ENCODE results near the gene CD44. TPM values are rescaled to one million over a fixed set of nuclear protein-coding genes. Genes with fewer than 3 reads are reported as not detected.
A peak's percentile ranks its signal among the peaks of the same experiment; 100 is the strongest.

CD44 gene
- total and polyA plus RNA-seq, 2 donors: 51.1 to 78.7 TPM

DNA sequence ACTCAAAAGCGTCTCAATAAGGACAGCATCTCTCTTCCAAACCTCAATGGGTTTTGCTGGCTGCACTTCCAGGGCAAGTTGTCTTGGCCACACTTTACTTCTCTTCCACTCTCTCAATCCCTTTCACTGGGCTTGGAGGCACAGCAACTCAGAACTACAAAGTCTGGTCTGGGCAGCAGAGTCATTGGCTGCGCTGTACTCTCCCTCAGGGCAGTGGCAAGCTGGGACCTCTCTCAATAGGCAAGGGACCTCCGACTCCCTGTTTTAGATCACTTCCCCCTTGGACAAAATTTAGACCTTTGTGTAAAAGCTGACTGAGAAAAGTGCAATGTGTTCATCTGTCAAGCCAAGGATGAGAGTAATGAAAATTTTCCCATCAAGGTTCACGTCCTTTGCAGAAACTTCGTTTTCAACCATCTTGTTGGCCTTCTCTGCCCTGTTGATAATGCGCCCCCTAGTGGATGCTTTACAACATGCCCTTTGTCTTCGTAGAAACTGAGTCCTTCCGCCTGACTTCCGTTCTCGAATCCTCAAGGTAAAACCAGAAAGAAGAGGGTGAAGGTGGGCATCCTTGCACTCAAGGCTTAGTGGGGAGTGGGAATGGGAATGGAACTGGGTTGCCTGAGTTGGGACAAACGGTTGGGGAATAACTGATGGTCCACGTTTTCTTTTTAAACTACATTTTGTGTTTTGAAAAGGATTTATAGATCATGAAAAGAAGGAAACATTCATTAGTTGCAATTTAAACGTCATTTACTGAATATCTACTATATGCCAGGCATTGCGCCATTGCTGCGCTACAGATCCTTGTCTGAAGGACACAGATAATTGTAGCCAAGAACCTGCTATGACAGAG is 99.1 kb downstream of the CD44 start:
- Histone ChIP-seq H3K36me3 (ENCODE audit: control insufficient read depth in 2 of 2, insufficient read depth in 2 of 2, low read length in 1 of 2) (no peaks in the 10 kb centered on the region), H3K4me1 (ENCODE audit: control insufficient read depth in 2 of 2, insufficient read depth in 2 of 2, low read length in 2 of 2) (peaks cover 4 to 19% of the 10 kb centered on the region in 2 donors), H3K27ac (ENCODE audit: low read depth in 1 of 2, low read length in 1 of 2) (no peak overlapping the region), H3K4me3 (ENCODE audit: low read length in 2 of 2) (no peak overlapping the region), H3K27me3 (ENCODE audit: control insufficient read depth in 2 of 2, insufficient read depth in 1 of 2, low read length in 1 of 2) (no peaks in the 10 kb centered on the region), H3K9me3 (ENCODE audit: control insufficient read depth in 2 of 2, insufficient read depth in 1 of 2, low read length in 1 of 2) (no peaks in the 10 kb centered on the region)
- WGBS: 83% methylated on average over 15 of the region's 15 CpGs
- DNase-seq (ENCODE audit: low read depth in 6 of 9, low spot score in 9 of 9): peak; percentile 40 to 85 (median 69)

DNA sequence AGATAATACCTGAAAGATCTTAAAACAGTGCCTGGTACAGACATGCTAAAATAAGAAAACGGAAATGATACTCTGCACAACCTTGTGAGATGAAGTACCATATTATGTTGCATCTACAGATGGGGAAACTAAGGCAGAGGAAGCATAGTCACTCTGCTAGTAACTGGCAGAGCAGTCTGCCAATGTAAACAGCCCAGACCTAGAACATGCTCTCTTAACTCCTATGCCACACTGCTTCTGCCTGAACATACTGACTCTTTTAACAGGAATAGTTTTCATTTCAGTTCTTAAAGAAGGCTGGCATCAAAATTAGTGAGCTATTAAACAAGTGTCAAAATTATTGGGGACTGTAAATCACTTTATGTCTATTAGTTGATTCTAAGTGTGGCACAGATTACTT is 99.9 kb downstream of the CD44 start:
- no peak for DNase-seq (ENCODE audit: low read depth in 6 of 9, low spot score in 9 of 9)
- Histone ChIP-seq H3K4me1 (ENCODE audit: control insufficient read depth in 2 of 2, insufficient read depth in 2 of 2, low read length in 2 of 2) (peaks cover 4 to 19% of the 10 kb centered on the region in 2 donors), H3K4me3 (ENCODE audit: low read length in 2 of 2) (no peak overlapping the region), H3K9me3 (ENCODE audit: control insufficient read depth in 2 of 2, insufficient read depth in 1 of 2, low read length in 1 of 2) (no peaks in the 10 kb centered on the region), H3K27me3 (ENCODE audit: control insufficient read depth in 2 of 2, insufficient read depth in 1 of 2, low read length in 1 of 2) (no peaks in the 10 kb centered on the region), H3K36me3 (ENCODE audit: control insufficient read depth in 2 of 2, insufficient read depth in 2 of 2, low read length in 1 of 2) (no peaks in the 10 kb centered on the region), H3K27ac (ENCODE audit: low read depth in 1 of 2, low read length in 1 of 2) (no peak overlapping the region)
- WGBS: 97% methylated on average over 1 of the region's 1 CpG

DNA sequence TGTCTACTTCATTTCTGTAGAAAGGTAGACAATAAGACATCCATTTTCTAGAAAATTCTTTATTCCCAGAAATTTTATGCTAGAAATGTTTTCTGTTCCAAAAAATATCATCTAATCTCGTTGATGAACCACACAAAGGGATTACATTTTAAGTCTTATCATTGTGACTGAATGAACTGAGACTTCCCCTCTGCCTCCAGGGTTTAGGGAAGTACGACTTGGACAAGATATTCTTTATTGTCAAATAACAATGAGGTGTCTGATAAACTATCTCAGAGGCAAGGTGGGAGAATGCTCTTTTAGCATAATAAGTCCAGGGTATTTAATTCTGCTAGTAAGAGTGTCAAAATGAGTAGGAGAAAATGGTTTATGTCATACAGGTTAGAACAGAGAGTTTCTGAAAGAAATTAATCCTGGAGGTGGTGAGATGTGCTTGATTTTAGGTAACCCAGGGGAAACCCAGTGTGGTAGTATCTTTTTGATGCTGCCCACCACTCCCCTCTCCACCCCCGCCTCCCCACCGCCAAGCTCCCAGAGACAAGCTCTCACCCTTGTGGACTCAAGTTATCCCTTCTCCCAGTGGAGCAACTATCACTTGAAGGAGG is 100.6 kb downstream of the CD44 start:
- 62% methylated on average over 4 of the region's 4 CpGs for WGBS
- DNase-seq (ENCODE audit: low read depth in 6 of 9, low spot score in 9 of 9): no peak
- no peaks in the 10 kb centered on the region for H3K27me3 ChIP-seq (ENCODE audit: control insufficient read depth in 2 of 2, insufficient read depth in 1 of 2, low read length in 1 of 2)

DNA sequence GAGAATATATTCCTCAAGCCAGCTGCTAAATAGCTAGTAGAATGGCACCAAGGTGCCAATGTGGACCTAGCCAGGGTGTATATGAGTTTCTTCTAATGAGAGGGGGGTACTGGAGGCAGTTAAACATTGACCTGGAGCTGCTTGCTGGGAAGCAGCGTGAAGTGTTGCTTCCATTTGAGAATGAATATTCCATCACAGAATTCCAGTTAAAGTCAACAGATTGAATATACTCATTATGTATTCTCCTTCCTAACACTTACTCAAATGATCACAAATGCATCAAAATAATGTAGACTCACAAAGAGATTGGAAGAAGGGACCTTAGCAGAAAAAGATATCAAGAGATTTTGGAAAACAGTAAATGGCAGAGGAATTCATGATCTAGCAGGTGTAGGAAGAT is 102.1 kb downstream of the CD44 start:
- Histone ChIP-seq H3K27ac (ENCODE audit: low read depth in 1 of 2, low read length in 1 of 2) (no peak overlapping the region), H3K27me3 (ENCODE audit: control insufficient read depth in 2 of 2, insufficient read depth in 1 of 2, low read length in 1 of 2) (no peaks in the 10 kb centered on the region)
- 100% methylated on average over 1 of the region's 1 CpG for WGBS

More for the DNA sequence above, 100.6 kb downstream of the CD44 start:
- peaks cover 4 to 19% of the 10 kb centered on the region in 2 donors for H3K4me1 ChIP-seq (ENCODE audit: control insufficient read depth in 2 of 2, insufficient read depth in 2 of 2, low read length in 2 of 2)
- H3K27ac ChIP-seq (ENCODE audit: low read depth in 1 of 2, low read length in 1 of 2): no peak overlapping the region
- no peak overlapping the region for H3K4me3 ChIP-seq (ENCODE audit: low read length in 2 of 2)
- no peaks in the 10 kb centered on the region for H3K36me3 ChIP-seq (ENCODE audit: control insufficient read depth in 2 of 2, insufficient read depth in 2 of 2, low read length in 1 of 2)
- H3K9me3 ChIP-seq (ENCODE audit: control insufficient read depth in 2 of 2, insufficient read depth in 1 of 2, low read length in 1 of 2): no peaks in the 10 kb centered on the region

DNA sequence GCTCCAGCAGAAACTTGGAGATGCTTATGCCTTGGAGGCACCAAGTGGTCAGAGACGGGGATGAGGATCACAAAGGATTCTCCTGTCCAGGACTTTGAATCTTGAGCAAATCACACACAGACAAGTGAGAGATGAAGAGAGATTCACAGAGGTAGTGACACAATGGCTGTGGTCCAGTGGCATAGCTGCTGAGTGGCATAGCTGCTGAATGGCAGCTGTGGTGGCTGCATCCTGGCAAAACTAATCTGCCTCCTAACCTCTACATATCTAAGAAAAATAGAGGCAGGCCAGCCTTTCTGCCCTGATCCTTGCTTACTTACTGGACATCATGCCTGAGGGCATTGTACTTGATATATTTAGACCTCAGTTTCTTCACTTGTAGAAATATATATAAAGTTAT is 102.6 kb downstream of the CD44 start:
- Histone ChIP-seq H3K4me3 (ENCODE audit: low read length in 2 of 2) (no peak overlapping the region), H3K36me3 (ENCODE audit: control insufficient read depth in 2 of 2, insufficient read depth in 2 of 2, low read length in 1 of 2) (no peaks in the 10 kb centered on the region), H3K27ac (ENCODE audit: low read depth in 1 of 2, low read length in 1 of 2) (no peak overlapping the region), H3K27me3 (ENCODE audit: control insufficient read depth in 2 of 2, insufficient read depth in 1 of 2, low read length in 1 of 2) (no peaks in the 10 kb centered on the region), H3K9me3 (ENCODE audit: control insufficient read depth in 2 of 2, insufficient read depth in 1 of 2, low read length in 1 of 2) (peaks cover 0 to 4% of the 10 kb centered on the region in 2 donors), H3K4me1 (ENCODE audit: control insufficient read depth in 2 of 2, insufficient read depth in 2 of 2, low read length in 2 of 2) (peaks cover 0 to 15% of the 10 kb centered on the region in 2 donors)
- DNase-seq (ENCODE audit: low read depth in 6 of 9, low spot score in 9 of 9): no peak
- 100% methylated on average over 1 of the region's 1 CpG for WGBS

More for the DNA sequence above, 102.1 kb downstream of the CD44 start:
- Histone ChIP-seq H3K4me3 (ENCODE audit: low read length in 2 of 2) (no peak overlapping the region), H3K36me3 (ENCODE audit: control insufficient read depth in 2 of 2, insufficient read depth in 2 of 2, low read length in 1 of 2) (no peaks in the 10 kb centered on the region), H3K9me3 (ENCODE audit: control insufficient read depth in 2 of 2, insufficient read depth in 1 of 2, low read length in 1 of 2) (peaks cover 0 to 4% of the 10 kb centered on the region in 2 donors), H3K4me1 (ENCODE audit: control insufficient read depth in 2 of 2, insufficient read depth in 2 of 2, low read length in 2 of 2) (peaks cover 1 to 19% of the 10 kb centered on the region in 2 donors)
- no peak for DNase-seq (ENCODE audit: low read depth in 6 of 9, low spot score in 9 of 9)

DNA sequence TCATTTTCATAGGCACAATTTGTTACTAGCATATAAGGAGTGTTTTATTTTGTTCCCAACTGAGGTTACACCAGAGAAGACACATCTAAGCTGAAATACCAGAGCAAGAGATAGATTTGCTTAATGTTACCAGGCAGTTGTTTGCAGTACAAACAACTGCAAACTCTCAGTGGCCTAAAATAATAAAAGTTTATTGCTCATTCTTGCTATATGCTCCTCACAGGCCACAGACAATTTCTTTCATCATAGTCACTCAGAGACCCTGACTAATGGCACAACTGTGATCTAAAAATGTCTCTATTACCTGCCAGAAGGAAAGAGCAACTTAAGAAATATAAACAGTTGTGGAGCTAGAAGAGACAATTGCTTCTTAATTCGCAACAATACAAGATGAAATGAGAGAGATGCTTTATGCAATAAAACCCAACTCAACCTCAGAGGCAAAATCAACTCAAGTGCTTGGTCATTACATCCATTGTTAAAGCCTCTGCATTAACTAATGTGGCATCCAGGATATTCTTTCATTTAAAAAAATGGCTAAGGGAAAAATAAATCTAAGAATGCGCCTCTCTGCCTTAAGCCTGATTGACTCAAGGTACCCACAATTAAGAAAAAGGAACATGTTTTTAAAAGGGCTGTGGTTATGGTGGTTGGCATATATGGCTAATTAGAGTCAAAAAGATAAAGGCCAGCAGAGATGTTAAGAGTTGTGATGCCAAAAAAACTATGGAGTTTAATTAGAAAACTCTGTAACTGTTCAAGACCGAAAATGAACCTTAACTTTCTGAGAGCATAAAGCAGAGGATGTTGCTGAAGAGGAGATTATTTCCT is 103.7 kb downstream of the CD44 start:
- WGBS: 90% methylated on average over 3 of the region's 3 CpGs
- H3K9me3 ChIP-seq (ENCODE audit: control insufficient read depth in 2 of 2, insufficient read depth in 1 of 2, low read length in 1 of 2): peaks cover 0 to 4% of the 10 kb centered on the region in 2 donors
- H3K27me3 ChIP-seq (ENCODE audit: control insufficient read depth in 2 of 2, insufficient read depth in 1 of 2, low read length in 1 of 2): no peaks in the 10 kb centered on the region
- H3K36me3 ChIP-seq (ENCODE audit: control insufficient read depth in 2 of 2, insufficient read depth in 2 of 2, low read length in 1 of 2): no peaks in the 10 kb centered on the region
- peaks cover 0 to 7% of the 10 kb centered on the region in 2 donors for H3K4me1 ChIP-seq (ENCODE audit: control insufficient read depth in 2 of 2, insufficient read depth in 2 of 2, low read length in 2 of 2)
- H3K4me3 ChIP-seq (ENCODE audit: low read length in 2 of 2): no peak overlapping the region
- no peak for DNase-seq (ENCODE audit: low read depth in 6 of 9, low spot score in 9 of 9)
- H3K27ac ChIP-seq (ENCODE audit: low read depth in 1 of 2, low read length in 1 of 2): no peak overlapping the region

DNA sequence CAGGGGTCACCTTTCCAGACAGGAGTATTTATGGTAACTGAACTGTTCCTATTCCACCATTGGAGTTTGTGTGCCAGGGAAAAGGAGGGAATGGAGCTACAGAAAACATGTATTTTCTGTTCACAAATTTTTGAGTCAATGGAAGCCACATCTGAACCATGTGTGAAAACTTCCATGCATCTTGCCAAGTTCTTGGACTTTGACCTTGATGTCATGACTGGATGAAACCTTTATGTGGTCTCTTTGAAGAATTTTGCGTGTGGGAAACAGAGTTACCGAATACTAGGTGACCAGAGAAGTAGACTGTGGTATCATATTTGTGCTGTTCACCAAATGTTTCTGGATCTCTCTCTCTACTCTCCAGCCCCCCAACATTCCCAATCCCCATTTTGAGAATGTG is 104.8 kb downstream of the CD44 start:
- H3K4me3 ChIP-seq (ENCODE audit: low read length in 2 of 2): no peak overlapping the region
- H3K36me3 ChIP-seq (ENCODE audit: control insufficient read depth in 2 of 2, insufficient read depth in 2 of 2, low read length in 1 of 2): no peaks in the 10 kb centered on the region
- no peak for DNase-seq (ENCODE audit: low read depth in 6 of 9, low spot score in 9 of 9)
- WGBS: 98% methylated on average over 2 of the region's 2 CpGs
- no peak overlapping the region for H3K27ac ChIP-seq (ENCODE audit: low read depth in 1 of 2, low read length in 1 of 2)
- H3K4me1 ChIP-seq (ENCODE audit: control insufficient read depth in 2 of 2, insufficient read depth in 2 of 2, low read length in 2 of 2): peaks cover 0 to 3% of the 10 kb centered on the region in 2 donors
- no peaks in the 10 kb centered on the region for H3K27me3 ChIP-seq (ENCODE audit: control insufficient read depth in 2 of 2, insufficient read depth in 1 of 2, low read length in 1 of 2)
- H3K9me3 ChIP-seq (ENCODE audit: control insufficient read depth in 2 of 2, insufficient read depth in 1 of 2, low read length in 1 of 2): peaks cover 0 to 14% of the 10 kb centered on the region in 2 donors

DNA sequence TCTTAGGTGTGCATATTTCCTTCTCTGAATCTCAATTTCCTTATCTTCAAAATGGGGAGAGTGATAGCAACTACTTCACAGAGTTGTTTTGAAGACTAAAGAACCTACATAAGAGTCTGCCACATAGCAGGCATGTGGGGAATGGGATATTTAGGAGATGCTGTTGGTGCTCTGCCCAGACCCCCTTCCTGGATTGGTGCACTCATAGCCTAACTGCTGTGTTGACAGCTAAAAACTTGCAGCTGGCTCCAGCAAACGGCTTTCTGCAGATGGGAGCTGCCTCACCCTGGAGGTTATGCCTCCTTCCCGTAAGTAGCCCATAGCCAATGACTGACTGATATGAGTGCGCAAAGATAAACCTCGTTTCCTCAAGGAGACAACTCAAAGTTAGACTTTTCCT is 106.1 kb downstream of the CD44 start:
- H3K36me3 ChIP-seq (ENCODE audit: control insufficient read depth in 2 of 2, insufficient read depth in 2 of 2, low read length in 1 of 2): no peaks in the 10 kb centered on the region
- 97% methylated on average over 4 of the region's 4 CpGs for WGBS
- no peak for DNase-seq (ENCODE audit: low read depth in 6 of 9, low spot score in 9 of 9)
- no peak overlapping the region for H3K27ac ChIP-seq (ENCODE audit: low read depth in 1 of 2, low read length in 1 of 2)
- H3K4me1 ChIP-seq (ENCODE audit: control insufficient read depth in 2 of 2, insufficient read depth in 2 of 2, low read length in 2 of 2): peaks cover 0 to 3% of the 10 kb centered on the region in 2 donors
- no peak overlapping the region for H3K4me3 ChIP-seq (ENCODE audit: low read length in 2 of 2)
- no peaks in the 10 kb centered on the region for H3K27me3 ChIP-seq (ENCODE audit: control insufficient read depth in 2 of 2, insufficient read depth in 1 of 2, low read length in 1 of 2)
- H3K9me3 ChIP-seq (ENCODE audit: control insufficient read depth in 2 of 2, insufficient read depth in 1 of 2, low read length in 1 of 2): peaks cover 0 to 14% of the 10 kb centered on the region in 2 donors
